OCI-LY1 (cell line): ENCODE results near the gene FMO2.

Source experiments
- EZH2 ChIP-seq: fragments of 200-600 bp; sonication (generic), shearing (Covaris generic); IDR thresholded peaks from 2 replicates; pipeline ENCODE4 v1.8.0; 2017; ENCODE audit warnings: borderline replicate concordance, mixed run types, mild to moderate bottlenecking, antibody characterized with exemption, low read length, moderate library complexity, mixed read lengths
- TF ChIP-seq, protein P1 (sequence below): fragments of 200-600 bp; sonication (generic), shearing (Covaris generic); IDR thresholded peaks from 2 replicates; pipeline ENCODE4 v1.5.1; 2017; ENCODE audit warnings: mild to moderate bottlenecking, antibody characterized with exemption, low read length, moderate library complexity, mixed read lengths

DNA sequence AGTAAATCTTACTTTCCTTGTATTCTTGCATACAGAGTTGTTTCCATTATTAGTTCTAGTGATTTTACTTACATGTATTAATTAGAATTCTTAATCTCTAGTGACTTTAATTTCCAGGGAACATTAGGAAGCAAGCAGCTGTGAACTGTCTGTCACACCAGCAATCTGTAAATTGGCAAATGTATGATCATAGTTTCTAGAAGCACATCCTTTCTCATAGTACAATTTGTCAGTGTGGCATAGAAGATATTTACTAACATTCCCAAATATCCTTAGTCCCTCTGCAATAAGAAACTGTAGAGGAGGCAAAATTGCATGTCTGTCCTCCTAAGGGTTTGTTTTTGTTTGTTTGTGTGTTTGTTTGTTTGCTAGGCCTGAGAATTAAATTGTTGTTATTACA is 46.2 kb downstream of the FMO2 start:
- TF ChIP-seq, protein P1, sequence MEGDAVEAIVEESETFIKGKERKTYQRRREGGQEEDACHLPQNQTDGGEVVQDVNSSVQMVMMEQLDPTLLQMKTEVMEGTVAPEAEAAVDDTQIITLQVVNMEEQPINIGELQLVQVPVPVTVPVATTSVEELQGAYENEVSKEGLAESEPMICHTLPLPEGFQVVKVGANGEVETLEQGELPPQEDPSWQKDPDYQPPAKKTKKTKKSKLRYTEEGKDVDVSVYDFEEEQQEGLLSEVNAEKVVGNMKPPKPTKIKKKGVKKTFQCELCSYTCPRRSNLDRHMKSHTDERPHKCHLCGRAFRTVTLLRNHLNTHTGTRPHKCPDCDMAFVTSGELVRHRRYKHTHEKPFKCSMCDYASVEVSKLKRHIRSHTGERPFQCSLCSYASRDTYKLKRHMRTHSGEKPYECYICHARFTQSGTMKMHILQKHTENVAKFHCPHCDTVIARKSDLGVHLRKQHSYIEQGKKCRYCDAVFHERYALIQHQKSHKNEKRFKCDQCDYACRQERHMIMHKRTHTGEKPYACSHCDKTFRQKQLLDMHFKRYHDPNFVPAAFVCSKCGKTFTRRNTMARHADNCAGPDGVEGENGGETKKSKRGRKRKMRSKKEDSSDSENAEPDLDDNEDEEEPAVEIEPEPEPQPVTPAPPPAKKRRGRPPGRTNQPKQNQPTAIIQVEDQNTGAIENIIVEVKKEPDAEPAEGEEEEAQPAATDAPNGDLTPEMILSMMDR: no peak
- TF ChIP-seq EZH2: no peak
